Mesodermal cell (in vitro differentiated cells): ENCODE measurements around the gene IMMP2L.

Experiments used
- H3K27ac ChIP-seq: 2 replicates; pipeline ENCODE4 v1.7.0; 2013; ENCODE audit warnings: mild to moderate bottlenecking, low read depth, low read length, moderate library complexity; ENCODE audit not compliant: severe bottlenecking
- H3K36me3 ChIP-seq: 2 replicates; pipeline ENCODE4 v1.7.1; 2013; ENCODE audit warnings: mild to moderate bottlenecking, low read length, moderate library complexity; ENCODE audit not compliant: control insufficient read depth, insufficient read depth
- H3K4me1 ChIP-seq: one replicate; pipeline ENCODE4 v1.7.1; 2013; ENCODE audit warnings: mild to moderate bottlenecking, low read length; ENCODE audit not compliant: insufficient read depth, control insufficient read depth, poor library complexity, severe bottlenecking
- H3K4me3 ChIP-seq: 2 replicates; pipeline ENCODE4 v1.7.0; 2013; ENCODE audit warnings: low read length, control low read depth, mild to moderate bottlenecking; ENCODE audit not compliant: insufficient read depth, poor library complexity, severe bottlenecking; ENCODE audit errors: extremely low read depth
- H3K9me3 ChIP-seq: 2 replicates; pipeline ENCODE4 v1.7.1; 2013; ENCODE audit warnings: mild to moderate bottlenecking, low read length, moderate library complexity; ENCODE audit not compliant: control insufficient read depth
- WGBS, 2 experiments: methylation state at CpG; one replicate each; pipeline ENCODE4 v1.1.5; 2013; ENCODE audit warnings: missing lambda C conversion rate in 2 of 2; ENCODE audit not compliant: insufficient coverage in 2 of 2; 5-methylcytosine and 5-hydroxymethylcytosine counted together

The IMMP2L gene

DNA sequence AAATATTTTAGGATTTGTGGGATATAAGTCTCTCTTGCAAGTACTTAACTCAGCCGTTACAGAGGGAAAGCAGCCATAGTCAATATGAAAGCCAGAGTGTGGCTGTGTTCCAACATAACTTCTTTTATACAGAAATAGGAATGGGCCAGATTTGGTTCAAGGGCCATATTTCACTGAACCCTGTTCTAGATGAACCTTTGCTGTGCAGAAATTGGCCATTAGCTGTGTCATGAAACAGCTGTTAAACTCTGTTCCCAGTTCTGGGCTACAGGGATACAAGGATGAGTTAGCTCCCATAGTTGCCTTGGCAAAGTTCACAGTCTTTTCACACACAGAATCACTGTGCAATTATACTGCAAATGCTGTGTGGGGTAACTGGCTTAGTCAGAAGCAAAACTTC, 685.3 kb downstream of the IMMP2L start:
- Histone ChIP-seq H3K9me3 (no peaks in the 10 kb centered on the region), H3K4me1 (no peaks in the 10 kb centered on the region), H3K36me3 (no peaks in the 10 kb centered on the region), H3K27ac (no peak overlapping the region), H3K4me3 (no peak overlapping the region)
- WGBS, 2 experiments: no CpG with 5 or more reads among the region's 1 CpG

DNA sequence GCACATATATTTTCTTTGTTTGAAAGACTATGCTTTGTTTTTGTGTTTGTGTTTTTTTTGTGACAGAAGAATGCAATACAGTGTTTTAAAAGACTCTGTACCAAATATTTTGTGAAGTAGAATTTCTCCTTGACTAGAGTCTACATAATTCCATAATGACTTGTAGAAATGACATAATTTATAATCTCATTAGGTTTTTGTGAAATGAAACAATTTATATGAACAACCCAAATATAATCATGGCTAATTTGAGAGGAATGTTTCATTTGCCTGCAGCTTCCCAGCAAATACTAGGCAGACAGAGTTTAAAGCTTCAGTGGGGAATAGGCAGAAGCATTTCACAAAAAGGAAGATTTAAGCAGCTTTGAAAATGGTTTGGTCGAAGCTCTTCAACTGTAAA, 686.9 kb downstream of the IMMP2L start:
- Histone ChIP-seq H3K36me3 (no peaks in the 10 kb centered on the region), H3K9me3 (no peaks in the 10 kb centered on the region), H3K27ac (no peak overlapping the region), H3K4me1 (no peaks in the 10 kb centered on the region), H3K4me3 (no peak overlapping the region)
- 100% methylated on average over 1 of the region's 1 CpG; no CpG with 5 or more reads in 1 of the 2 experiments for WGBS, 2 experiments

DNA sequence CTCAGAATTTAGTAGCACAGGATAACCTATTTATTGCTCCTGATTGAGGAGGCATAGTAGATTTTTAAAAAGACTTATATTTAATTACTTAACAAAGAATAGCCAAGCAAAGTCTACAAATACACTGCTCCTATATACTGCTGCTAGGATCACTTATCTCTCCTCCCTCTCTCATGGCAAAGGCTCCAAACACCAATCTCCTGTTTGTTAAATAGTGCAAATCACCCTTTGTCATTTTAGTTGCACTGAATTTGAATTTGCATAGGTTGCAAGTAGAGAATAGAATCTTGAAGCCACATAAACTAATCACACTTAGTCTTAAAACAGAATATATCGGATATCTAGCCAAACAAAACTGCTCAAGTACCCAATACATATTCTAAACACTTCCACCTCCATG, 690.4 kb downstream of the IMMP2L start:
- H3K4me1 ChIP-seq: no peaks in the 10 kb centered on the region
- no peaks in the 10 kb centered on the region for H3K36me3 ChIP-seq
- H3K27ac ChIP-seq: no peak overlapping the region
- H3K4me3 ChIP-seq: no peak overlapping the region
- no peaks in the 10 kb centered on the region for H3K9me3 ChIP-seq
- 71 to 86% methylated on average over 1 of the region's 1 CpG for WGBS, 2 experiments

DNA sequence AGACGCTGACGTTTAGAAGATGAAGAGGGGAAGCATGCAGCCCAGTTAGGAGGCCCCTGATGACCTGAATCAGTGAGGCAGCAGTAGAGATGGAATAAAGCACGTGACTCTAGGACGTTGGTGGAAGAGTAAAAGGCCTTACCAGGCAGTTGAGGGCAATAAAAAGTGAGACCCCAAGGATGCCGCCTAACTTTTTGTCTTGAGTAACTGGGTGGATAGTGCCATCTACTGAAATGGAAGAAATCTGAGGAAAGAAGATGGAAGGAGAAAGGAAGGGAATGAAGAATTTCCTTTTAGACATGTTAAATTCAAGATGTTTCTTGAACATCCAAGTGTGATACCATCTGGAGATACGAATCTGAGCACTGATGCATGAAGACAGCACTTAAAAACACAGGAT, 691.4 kb downstream of the IMMP2L start:
- 83% methylated on average over 6 of the region's 6 CpGs for WGBS, 2 experiments

DNA sequence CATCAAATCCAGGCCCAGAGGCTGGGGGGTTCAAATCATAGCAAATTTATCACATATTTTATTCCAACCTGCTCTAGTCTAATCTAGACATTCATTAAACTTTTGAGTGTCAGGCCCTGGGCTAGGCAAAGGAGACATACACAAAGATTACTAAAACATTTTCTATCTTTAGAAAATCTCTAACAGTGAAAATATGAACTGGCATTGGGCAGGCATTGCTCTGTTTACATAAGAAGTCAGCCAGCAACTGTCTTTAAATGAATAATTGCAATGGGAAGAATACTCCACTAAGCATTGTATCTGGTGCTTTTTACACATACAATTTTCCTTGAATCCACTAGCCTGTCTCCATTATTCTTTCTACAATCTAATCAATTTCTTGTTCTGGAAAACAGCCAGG, 693.8 kb downstream of the IMMP2L start:
- H3K9me3 ChIP-seq: no peaks in the 10 kb centered on the region
- no peak overlapping the region for H3K27ac ChIP-seq
- no peak overlapping the region for H3K4me3 ChIP-seq
- H3K36me3 ChIP-seq: no peaks in the 10 kb centered on the region
- H3K4me1 ChIP-seq: no peaks in the 10 kb centered on the region

More for the DNA sequence above, 691.4 kb downstream of the IMMP2L start:
- Histone ChIP-seq H3K27ac (no peak overlapping the region), H3K36me3 (no peaks in the 10 kb centered on the region), H3K4me3 (no peak overlapping the region), H3K9me3 (no peaks in the 10 kb centered on the region), H3K4me1 (no peaks in the 10 kb centered on the region)

DNA sequence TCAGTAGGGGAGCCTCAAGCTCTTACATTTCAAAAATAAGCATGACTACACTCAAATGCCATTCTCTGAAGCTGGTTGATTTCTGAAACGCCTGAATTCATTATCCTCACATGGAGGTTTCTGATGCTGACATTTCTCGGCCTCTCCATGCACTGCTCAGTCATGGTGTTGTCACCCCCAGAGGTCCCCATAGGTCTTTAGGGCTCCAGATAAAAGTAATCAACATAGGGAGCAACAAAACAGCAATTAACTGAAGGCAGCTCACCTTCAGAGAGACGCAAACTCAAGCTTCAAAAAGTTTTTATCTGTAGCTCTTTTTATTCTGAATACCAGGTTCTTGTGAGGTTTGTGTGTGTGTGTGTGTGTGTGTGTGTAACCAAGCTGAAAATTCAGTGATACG, 694.5 kb downstream of the IMMP2L start:
- no peak overlapping the region for H3K4me3 ChIP-seq
- 83 to 88% methylated on average over 2 of the region's 4 CpGs for WGBS, 2 experiments
- H3K9me3 ChIP-seq: no peaks in the 10 kb centered on the region
- no peak overlapping the region for H3K27ac ChIP-seq
- H3K4me1 ChIP-seq: no peaks in the 10 kb centered on the region
- H3K36me3 ChIP-seq: no peaks in the 10 kb centered on the region

DNA sequence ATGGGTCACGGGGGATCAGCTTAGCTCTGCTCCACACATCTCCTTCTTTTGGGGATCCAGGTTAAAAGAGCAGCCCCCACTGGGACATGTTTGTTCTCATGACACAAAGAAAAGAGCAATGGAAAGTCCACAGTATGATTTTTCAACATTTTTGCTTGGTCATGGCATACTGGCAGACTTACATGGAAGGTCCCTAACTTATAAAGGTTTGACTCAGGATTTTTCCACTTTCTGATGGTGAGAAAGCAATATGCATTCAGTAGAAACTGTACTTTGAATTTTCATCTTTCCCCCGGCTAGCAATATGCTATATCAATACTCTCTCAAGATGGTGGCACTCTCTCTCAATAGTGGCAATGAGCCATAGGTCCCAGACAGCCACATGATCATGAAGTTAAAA, 699.0 kb downstream of the IMMP2L start:
- Histone ChIP-seq H3K27ac (no peak overlapping the region), H3K4me1 (no peaks in the 10 kb centered on the region), H3K9me3 (no peaks in the 10 kb centered on the region), H3K4me3 (no peak overlapping the region), H3K36me3 (no peaks in the 10 kb centered on the region)
- WGBS, 2 experiments: 80 to 100% methylated on average over 1 to 2 of the region's 2 CpGs

DNA sequence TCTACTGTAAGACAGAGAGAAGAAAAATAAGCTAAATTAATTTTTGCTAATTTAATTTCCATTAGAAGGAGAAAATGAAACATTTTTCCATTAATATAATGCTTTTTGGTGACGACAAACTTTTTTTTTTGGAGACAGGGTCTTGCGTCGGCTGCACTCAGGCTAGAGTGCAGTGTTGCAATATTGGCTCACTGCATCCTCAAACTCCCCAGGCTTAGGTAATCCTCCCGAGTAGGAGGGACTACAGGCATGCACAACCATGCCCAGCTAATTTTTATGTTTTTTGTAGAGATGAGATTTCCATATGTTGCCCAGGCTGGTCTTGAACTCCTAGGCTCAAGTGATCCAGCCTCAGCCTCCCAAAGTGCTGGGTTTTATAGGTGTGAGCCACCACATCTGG, 701.1 kb downstream of the IMMP2L start:
- Histone ChIP-seq H3K4me1 (no peaks in the 10 kb centered on the region), H3K27ac (no peak overlapping the region), H3K36me3 (no peaks in the 10 kb centered on the region), H3K4me3 (no peak overlapping the region), H3K9me3 (no peaks in the 10 kb centered on the region)
- 91% methylated on average over 3 of the region's 4 CpGs; no CpG with 5 or more reads in 1 of the 2 experiments for WGBS, 2 experiments

DNA sequence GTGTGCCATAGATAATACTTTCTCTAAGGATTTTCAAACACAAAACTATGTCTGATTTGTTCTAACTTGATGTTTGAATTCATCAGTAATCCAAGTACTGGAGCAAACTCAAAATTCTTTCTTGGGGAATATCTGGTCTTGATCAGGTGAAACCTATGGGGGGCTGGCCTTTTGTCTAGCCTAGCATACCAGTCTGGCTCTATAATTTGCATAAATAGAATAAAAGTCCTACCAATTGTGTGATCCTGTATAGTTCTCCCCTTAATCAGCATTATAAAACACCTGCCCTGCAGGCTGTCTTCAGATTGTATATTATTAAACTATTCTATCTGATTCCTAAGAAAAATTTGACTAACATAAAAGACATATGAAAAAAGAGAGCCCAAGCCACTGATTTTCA, 705.2 kb downstream of the IMMP2L start:
- Histone ChIP-seq H3K27ac (no peak overlapping the region), H3K36me3 (no peaks in the 10 kb centered on the region), H3K4me1 (no peaks in the 10 kb centered on the region), H3K9me3 (no peaks in the 10 kb centered on the region), H3K4me3 (no peak overlapping the region)

DNA sequence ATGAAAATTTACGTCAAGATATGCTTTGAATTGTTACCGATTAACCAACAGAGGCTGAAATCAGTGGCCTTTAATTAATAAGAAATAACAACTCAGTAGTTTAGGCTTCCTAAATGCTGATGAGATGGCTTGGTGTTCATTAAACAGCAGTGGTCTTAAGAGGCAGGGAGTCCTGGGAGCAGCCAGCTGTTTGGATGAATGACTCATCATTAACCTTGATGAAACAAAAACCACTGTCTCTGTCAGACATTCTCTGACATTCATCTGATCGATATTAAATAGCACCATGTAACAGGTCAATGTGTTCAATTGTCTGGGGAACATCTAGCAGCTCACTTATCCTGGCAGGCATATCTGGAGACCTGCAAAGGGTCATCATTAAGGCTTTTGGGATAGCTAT, 705.6 kb downstream of the IMMP2L start:
- H3K9me3 ChIP-seq: no peaks in the 10 kb centered on the region
- H3K27ac ChIP-seq: no peak overlapping the region
- no peaks in the 10 kb centered on the region for H3K4me1 ChIP-seq
- H3K36me3 ChIP-seq: no peaks in the 10 kb centered on the region
- no peak overlapping the region for H3K4me3 ChIP-seq
- WGBS, 2 experiments: 63 to 67% methylated on average over 1 of the region's 3 CpGs

DNA sequence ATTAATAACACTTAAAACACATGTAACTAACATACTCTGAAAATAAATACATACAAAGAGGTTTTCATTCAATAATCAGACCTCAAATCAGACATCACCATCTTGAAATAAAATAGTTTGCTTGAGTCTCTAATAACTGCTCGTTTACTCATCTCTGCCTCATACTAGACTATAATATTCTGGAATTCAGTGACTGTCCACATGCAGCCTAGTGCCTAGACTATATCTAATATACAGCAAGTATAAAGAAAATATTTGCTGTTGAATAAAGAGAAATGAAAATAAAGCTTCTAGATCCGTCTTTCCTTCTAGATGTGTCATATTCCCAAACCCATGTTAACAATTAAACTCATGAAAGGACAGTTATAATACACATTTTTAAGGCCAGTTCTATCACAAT, 707.6 kb downstream of the IMMP2L start:
- 100% methylated on average over 1 of the region's 2 CpGs; no CpG with 5 or more reads in 1 of the 2 experiments for WGBS, 2 experiments
- H3K4me3 ChIP-seq: no peak overlapping the region
- no peaks in the 10 kb centered on the region for H3K4me1 ChIP-seq
- H3K27ac ChIP-seq: no peak overlapping the region
- no peaks in the 10 kb centered on the region for H3K36me3 ChIP-seq
- no peaks in the 10 kb centered on the region for H3K9me3 ChIP-seq

DNA sequence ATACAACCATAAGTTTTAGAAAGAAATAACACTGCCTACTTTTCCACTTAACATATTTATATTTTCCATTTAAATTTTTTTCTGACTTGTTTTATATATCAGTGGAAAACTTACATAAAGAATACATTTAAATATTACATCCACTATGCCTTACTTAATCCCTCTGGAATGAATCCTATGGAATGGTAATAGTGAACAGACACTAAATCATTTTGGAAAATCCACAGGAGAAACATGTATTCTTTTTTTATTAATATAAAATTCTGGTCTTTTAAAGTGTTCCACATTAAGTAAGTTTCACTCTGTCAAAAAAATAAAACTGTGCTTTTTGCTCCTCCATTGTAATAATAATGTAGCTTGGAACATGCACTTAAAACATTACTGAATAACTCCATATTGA, 708.1 kb downstream of the IMMP2L start:
- H3K27ac ChIP-seq: no peak overlapping the region
- no peak overlapping the region for H3K4me3 ChIP-seq
- no peaks in the 10 kb centered on the region for H3K9me3 ChIP-seq
- no peaks in the 10 kb centered on the region for H3K4me1 ChIP-seq
- H3K36me3 ChIP-seq: no peaks in the 10 kb centered on the region
